HG03457 (cell line): ENCODE measurements around the gene LRRC32.

Experiments
- ATAC-seq: cut with Tn5 transposase; IDR thresholded peaks from one replicate; pipeline ENCODE4 v1.9.1; 2021; ENCODE audit warnings: moderate number of reproducible peaks; ENCODE audit not compliant: unreplicated experiment

Gene LRRC32

DNA sequence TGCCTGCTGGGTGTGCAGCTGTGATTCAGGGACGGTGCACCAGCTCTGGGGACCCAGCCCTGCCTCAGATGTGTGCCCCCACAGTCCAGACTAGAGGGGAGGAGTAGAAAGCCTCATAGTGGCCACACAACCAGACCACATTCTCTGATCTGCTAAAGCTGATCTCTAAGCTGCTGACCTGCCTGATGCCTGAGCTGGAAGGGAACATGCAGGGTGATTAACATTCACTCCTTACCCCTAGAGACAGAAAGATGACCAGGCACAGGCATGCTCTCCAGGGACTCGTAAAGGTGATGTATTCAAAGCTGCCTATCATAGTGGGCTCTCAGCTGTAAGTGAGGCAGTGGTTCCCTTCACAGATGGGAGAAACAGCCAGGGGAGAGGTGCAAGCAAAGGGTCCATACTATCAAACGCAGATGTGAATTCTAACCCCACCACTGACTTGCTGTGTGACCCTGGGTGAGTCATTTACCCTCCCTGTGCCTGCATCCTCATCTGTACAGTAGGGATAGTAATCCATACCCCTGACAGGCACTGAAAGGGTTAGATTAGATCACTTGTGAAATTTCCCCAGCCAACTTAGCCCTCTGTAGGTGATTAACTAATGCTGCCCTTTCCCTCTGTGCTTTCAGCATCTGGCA lies 29.0 kb upstream of the LRRC32 start:
- ATAC-seq: no peak

- ATAC-seq: no peak
These were observed 27.9 kb upstream of the LRRC32 start for GRCh38 chr11:76698321-76699043.

- ATAC-seq: no peak
These were observed 26.2 kb upstream of the LRRC32 start for GRCh38 chr11:76696756-76697155.

DNA sequence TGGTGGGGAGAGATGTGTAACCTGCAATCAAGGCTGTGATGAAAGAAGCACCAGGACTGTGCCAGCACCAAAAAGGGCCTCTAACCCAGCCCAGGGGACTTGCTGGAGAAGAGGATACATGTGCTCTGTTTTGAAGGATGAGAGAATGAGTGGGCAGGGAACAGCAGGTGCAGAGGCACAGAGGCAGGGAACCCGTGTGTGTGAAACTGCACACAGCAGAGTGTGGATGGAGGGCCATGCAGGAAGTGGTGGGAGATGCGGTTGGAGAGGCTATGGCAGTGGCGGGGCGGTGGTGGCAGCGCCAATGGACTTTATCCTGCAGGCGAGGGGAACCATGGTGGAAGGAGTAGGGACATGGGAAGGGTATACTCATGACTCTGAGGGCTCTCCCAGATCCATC lies 25.2 kb upstream of the LRRC32 start:
- no peak for ATAC-seq

DNA sequence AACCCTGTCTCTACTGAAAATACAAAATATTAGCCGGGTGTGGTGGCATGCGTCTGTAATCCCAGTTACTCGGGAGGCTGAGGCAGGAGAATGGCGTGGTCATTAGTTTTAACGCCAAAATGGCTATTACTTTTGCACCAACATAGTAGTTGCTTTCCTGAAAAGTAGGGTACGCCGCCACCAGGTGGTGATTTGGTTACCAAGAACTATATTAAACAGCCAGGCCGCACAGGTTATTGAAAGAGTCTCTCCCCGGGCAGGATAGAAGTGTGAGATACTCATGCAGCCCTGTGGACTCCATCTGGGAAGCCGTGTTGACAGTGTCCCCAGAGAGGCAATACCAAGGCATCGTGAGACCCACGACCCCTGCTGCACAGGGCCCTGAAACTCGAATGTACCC lies 24.6 kb upstream of the LRRC32 start:
- no peak for ATAC-seq

- ATAC-seq: no peak
These were observed 24.1 kb upstream of the LRRC32 start for GRCh38 chr11:76694664-76695063.

- no peak for ATAC-seq
These were observed 23.3 kb upstream of the LRRC32 start for GRCh38 chr11:76693806-76694205.

GRCh38 chr11:76692956-76693355 lies 22.4 kb upstream of the LRRC32 start:
- no peak for ATAC-seq

GRCh38 chr11:76691655-76692054 lies 21.1 kb upstream of the LRRC32 start:
- no peak for ATAC-seq

- ATAC-seq: no peak
These were observed 20.2 kb upstream of the LRRC32 start for GRCh38 chr11:76690736-76691135.

DNA sequence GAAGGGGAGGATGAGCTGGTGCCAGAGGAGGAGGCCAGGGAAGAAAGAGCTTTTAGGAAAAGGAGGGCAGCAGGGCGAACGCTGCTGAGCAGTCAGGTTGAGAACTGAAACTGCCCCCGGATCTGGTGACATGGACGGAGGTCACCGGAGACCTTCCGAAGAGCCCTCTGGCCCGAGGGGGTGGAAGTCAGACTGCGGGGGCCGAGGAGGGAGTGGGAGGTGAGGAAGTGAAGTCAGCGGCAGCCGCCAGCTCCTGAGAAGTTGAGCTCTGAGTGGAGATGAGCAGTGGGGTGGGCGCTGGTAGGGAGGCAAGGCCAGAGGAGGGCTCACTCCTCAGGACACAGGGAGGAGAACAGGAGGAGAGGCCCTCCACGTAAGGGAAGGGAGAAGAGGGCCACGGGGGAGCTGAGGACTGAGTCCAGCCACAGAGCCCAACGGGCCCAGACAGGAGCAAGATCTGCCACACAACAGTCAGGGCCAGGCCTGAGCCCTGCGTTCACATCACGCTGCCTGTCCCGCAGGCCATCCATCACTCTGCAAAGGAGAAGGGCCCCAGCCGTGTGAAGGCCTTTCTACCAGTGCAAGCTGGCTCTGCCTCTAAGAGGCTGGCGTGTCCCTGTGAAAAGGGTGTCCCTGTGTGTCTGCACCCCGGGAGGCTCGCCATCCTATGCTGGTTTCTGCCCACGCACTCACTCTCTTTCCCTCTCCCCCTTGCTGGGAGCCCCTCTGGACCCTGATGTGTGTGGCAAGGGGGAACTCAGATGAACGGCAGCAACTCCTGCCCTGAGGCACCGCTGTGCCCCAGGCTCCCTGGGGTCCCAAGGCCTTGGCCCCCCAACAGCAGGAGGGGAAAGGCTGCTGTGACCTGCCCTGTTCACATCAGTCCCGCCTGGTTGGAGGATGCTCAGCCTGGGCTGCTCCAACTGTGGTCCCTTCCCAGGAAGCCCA lies 19.0 kb upstream of the LRRC32 start:
- ATAC-seq: no peak

GRCh38 chr11:76688146-76688545 lies 17.6 kb upstream of the LRRC32 start:
- ATAC-seq: no peak

DNA sequence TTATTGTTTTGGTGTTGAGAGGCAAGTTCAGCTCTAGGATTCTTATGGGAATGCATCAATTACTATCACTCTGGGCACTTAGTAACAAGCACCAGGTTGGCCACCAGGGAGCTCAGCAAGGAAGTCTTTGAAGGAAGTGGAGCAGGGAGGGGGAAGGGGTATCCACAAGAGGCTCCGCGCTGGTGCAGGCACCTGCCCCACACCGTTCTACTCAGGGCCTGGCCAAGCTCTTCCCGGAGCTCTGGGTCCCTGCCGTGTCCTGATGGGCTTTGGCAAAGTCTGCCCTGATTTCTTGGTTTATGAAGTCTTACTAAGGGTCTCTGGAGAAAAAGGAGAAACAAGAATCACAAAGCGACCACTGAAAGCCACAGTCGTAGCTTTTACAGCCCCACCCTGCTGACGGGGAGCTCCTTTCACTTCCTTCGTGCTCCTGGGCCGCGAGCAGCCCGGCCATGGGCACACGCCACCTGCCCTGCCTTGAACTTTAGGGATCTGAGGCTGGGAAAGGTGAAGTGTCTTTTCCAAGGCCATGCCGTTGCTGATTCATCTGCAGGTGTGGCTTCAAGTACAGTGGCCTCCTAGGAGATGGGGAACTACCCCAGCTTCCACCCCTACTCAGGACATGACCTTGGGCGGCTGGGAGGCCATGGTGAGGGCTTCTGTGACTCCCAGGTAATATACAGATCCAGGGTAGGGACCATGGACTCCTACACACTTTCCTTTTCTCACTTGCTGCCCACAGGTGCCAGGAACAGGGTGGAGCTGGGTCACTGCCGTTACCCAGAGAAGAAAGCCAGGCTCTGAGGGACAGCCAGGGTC lies 15.9 kb upstream of the LRRC32 start:
- no peak for ATAC-seq

GRCh38 chr11:76685831-76686230 lies 15.3 kb upstream of the LRRC32 start:
- ATAC-seq: no peak

DNA sequence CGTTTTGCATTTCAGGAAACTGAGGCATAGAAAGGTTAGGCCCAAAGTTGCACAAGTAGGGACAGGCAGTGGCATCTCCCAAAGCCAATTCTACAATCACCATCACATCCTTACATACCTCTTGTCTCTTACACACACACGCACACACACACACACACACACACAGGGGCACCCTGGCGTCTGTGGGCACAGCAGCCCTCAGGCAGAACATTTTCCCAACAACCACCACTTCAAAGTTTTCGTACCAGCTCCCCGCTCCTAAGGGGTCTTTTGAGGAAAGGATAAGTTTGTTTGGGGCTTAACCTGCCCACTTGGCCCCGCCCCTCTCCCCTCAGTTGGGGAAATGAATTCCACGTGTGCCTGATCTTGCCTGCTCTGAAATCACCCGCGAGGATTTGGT lies 14.7 kb upstream of the LRRC32 start:
- ATAC-seq: no peak

DNA sequence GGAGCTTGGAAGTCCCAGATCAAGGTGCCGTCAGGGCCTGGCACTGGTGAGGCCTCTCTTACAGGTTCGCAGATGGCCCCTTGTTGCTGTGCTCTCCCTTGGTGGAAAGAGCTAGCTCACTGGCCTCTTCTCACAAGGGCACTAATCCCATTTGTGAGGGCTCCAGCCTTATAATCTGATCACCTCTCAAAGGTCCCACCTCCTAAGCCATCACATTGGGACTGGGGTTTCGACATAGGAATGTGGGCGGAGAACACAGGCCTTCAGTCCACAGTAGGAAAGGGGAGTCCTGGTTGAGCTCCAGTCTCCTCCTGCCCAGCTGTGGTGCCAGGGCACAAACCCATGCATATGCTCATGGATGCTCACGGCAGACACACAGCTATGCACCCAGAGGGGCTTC lies 14.0 kb upstream of the LRRC32 start:
- ATAC-seq: no peak

GRCh38 chr11:76683161-76684095 lies 12.9 kb upstream of the LRRC32 start:
- no peak for ATAC-seq

GRCh38 chr11:76682684-76683083 lies 12.1 kb upstream of the LRRC32 start:
- no peak for ATAC-seq

DNA sequence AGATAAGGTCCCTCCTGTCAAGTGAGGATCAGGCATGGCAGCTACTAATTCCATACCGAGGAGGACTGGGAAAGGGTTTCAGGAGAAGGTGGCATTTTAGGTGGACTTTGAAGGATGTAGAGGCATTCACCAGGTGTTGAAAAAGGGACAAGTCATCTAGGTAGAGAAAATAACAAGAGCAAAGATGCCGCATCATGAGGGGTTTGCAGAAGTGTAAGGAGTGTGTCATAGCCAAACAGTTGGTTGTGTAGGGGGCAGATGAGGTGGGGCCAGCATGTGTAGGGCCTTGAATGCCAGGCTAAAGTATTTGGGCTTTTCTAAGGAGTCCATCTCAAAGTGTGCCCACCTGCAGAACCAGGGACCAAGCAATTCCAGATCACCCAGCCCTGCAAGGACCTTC lies 11.6 kb upstream of the LRRC32 start:
- no peak for ATAC-seq
